Erythroblast (primary cell): ENCODE measurements around the gene GAL3ST2.

Source experiments
- GATA1 ChIP-seq: IDR thresholded peaks from 2 replicates; pipeline ENCODE4 v1.6.1; 2011; ENCODE audit warnings: low read depth, mild to moderate bottlenecking, control low read depth, low read length, moderate library complexity
- POLR2A ChIP-seq: IDR thresholded peaks from 2 replicates; pipeline ENCODE4 v1.6.1; 2011; ENCODE audit warnings: mild to moderate bottlenecking, low read length

DNA sequence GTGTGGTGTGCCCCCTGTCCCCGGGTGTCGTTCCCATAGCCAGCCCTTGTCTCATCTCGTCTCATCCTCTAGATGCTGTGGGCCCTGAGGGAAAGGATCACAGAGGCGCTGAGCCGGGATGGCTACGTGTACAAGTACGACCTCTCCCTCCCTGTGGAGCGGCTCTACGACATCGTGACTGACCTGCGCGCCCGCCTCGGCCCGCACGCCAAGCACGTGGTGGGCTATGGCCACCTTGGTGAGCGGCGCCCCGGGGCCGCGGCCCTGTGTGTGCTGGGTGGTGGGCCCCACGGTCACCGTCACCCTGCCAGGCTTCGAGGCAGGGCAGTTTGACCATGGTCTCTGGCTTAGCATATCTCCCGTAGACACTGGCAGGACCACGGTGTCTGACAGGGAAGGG lies 20.8 kb upstream of the GAL3ST2 start:
- TF ChIP-seq POLR2A, result no peak
- TF ChIP-seq GATA1, result no peak
